Cerebellar cortex (tissue), 1 donor: ENCODE data around the gene RASGEF1C.
A peak's percentile ranks its signal among the peaks of the same experiment; 100 is the strongest.
"Not testable (repeated sequence)": the region's sequence is repeated elsewhere in the genome, so short reads cannot be mapped to it uniquely, and the experiment has no call there.

Experiments
- DNase-seq: peaks from one replicate; pipeline ENCODE4 v3.0.0-alpha.2; 2015; ENCODE audit warnings: low spot score

RASGEF1C gene

DNA sequence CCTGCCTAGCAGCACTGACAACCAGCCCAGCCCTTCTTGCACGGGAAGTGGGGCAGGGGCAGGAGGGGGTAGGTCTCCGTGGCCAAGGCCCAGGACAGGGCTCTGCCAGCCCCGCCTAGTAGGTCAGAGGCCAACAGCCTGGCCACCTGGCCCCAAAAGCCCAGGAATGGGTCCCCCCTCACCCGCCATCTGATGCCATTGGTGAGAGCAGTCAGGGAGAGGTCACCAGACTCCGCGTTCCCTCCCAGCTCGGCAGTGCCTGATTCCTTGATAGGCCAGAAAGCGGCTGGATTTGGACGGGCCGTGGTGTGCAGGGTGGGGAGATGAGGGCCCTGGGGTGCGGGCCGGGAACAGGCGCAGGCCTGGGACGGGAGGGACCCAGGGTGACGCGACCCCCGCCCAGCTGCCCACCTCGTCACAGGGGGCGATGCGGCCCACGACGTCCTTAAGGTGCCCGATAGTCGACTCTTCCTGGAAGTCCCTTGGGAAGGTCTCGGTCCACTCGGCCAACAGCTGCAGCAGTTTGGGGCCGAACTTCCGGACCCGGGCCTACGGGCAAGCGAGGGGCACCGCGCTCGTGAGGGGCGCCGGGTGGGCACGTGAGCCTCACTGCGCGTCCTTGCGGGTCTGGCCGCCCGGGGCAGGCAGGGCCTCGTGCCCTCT lies 72.9 kb downstream of the RASGEF1C start:
- DNase-seq = no peak

DNA sequence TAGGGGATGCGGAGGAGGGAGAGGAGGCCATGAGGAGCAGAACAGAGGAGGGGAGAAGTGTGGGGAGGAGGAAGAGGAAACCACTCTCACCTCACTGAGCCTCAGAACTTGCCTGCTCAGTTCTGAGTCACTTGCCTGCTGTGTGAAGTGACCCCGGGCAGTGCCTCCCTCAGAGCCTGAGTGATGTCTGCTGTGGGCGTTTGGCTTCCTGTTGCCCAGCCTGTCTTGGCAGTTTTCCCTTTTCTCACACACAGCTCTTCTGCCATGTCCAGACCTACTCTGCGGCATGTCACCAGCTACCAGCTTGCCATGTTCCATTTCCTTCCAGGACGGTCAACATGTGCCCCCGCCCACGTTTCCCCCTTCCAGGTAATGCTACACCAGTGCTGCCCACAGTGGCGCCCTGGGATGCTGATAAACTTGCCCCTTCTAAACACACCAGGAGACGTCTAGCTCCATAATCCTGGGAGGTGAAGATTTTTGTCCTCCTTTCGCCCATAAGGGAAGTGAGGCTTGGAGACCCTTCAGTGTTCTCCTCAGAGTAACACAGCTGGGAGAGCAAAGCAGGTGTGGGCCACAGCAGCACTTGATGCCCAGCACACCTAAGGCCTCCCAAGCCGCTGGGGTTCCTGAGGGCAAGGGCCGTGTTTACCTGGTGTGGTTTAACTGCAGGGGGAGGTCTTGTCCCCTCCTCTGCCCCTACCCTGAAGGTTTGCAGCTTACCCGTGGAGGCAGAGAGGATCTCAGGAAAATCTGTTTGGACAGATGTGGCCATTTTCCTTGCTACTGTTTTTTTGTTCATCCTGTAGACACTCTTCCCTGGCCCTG lies 73.7 kb downstream of the RASGEF1C start:
- peak; percentile 77 for DNase-seq

DNA sequence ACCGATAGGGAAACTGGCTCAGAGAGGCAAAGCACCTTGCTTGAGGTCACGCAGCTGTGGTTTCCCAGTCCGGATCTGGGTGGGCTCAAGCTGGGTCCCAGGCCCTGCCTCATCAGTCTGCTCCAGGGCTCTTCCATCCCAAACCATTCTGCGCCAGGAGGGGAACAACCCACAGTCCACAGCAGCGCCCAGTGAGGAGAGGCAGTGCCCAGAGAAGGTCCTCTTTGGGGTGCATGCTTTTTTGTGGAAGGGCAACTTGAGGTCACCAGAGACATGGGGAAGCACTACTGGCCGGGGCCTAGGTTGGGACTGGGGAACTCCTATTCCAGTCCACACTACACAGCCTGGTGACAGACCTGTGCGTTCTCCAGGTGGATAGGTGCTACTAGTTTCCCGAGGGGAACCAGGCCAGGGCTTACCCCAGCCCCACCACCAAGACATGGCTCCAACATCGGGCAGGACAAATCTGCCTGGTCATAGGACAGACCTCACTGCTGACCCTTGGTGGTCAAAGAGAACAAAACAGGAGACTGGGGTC lies 75.0 kb downstream of the RASGEF1C start:
- no peak for DNase-seq

DNA sequence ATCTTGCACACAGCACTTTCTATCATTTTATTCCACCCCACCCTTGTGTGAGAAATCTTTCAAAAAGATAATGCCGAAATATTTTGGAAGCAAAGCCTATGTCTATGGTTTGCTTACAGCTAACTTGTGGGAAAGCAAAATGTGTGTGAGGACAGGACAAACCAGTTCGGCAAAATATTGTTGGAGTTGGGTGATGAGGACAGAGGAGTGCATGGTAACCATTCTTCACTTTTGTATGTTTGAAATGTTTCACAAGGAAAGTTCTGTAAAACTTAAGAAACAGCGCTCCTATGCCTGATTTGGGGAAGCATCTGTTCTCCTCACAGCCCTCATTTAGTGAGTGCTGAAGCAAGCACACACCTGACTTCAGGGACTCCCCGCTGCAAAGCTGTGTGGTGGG lies 75.5 kb downstream of the RASGEF1C start:
- DNase-seq = no peak

DNA sequence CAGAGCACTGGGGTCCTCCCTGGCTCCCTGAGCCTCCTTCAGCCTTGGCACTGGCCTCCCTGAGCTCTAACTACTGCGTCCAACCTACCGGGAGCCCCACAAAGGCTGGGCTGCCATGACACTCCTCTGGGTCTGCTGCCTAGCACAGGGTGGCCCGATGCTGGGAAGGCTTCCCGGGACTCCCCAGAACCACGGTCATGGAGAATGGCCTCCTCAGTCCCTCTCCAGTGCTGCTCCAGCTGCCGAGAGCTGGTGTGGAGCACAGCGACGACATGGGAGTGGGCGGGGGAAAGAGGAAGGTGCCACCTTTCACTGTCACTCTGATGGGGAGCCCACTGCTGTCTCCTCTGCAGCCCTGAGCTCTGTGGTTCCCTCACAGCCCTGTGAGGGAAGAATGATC lies 76.0 kb downstream of the RASGEF1C start:
- no peak for DNase-seq

DNA sequence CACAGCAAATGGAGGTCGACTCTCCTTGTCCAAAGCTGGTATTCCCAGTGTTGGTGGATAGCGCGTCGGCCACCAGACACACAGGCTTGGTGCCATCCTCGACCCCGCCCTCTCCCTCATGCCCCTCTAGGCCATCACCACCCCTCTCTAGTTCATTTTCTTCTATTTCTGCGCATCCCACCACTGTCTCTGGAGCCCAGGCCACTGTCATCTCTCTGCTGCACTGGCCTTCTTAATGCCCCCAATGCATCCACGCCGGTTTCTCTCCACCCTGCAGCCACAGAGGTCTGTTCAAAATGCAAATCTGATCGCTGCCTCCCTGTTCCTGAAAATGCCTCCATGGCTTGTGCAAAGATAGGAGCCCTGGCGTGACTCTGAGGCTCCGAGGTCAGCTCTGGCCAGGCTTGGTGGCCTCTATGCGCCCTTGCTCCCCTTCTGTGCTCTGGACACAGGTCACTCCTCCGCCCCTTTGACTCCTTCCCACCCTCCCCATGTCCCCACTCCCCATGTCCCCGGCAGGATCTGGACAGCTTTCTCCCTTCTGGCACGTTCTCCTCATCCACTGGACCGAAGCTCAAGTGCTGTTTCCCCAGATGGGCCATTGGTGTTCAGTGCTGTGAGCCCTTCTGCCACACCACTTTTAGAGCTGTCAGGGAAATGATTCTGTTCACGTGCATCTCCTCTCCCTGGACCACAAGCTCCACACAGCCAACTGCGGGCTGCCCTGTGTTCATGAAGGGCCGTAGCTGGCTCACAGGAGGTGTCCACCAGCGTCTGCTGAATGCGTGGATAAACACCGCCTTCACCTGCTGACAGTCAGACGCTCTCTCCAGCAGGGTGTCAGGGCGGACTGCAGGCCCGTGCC lies 77.9 kb downstream of the RASGEF1C start:
- DNase-seq = peak; percentile 78

DNA sequence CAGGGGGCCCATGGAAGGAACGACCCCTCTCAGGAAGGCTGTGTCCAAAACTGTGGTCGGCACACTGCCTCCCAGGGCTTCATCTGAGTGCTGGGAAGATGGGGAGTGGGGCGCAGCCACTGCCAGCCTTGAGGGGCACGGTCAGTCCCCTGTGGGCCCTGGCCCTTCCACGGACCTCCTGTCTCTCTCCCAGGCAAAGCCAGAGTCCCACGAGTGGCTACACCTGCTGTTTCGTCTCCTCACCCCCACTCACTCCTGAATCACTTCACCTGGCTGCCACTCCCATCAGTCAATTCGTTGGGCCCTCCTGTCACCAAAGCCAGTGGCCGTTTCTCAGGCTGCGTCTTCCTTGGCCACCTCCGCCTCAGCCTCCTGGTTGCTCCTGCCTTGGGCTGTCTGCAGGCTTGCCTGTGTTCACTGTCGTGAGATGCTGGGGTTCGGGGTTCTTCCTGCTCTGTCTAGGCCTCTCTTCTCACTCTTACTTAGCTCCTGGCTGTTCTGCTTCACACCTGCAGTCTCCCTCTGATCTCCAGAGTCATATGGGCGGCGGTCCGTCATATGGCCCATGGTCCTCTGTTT lies 78.6 kb downstream of the RASGEF1C start:
- no peak for DNase-seq

DNA sequence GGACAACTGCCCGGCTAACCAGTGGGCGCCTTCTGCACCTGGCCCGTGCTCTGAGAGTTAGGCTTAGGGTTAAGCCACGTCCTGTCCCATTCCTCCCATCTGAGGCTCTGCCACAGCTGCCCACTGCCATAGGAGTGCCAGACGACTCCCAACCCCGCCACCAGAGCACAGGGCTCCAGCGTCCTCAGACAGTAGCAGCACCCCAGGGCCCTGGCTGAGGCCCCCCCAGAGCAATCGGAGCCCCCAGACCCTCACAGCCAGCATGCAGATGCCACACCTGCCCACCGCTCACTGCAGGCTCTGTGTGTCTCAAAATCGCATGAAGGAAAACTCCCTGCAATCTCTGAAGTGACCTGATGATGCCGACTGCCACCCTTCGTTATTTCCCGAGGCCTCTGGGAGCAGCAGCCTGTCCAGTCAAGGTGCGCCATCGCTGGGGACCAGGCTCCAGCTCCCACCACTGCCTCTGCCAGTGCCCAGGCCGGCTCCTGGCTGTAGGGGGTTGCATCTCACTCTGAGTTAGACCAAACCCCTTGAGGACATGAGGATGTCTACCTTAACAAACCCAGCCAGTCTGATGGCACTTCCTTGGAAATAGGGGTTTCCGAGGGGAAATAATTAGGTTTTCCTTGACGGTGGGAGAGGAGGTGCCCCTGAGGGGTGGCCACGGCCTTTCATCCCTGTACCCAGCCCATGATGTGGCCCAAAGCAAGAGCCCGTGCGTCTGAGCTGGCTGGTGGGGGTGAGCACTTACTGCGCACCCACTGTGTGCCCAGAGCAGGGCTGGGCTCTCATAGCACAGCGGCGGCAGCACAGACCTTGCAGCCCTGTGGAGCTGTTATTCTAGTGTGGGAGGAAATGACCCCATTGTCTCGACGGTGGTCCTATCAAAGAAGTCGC lies 79.5 kb downstream of the RASGEF1C start:
- DNase-seq = no peak

DNA sequence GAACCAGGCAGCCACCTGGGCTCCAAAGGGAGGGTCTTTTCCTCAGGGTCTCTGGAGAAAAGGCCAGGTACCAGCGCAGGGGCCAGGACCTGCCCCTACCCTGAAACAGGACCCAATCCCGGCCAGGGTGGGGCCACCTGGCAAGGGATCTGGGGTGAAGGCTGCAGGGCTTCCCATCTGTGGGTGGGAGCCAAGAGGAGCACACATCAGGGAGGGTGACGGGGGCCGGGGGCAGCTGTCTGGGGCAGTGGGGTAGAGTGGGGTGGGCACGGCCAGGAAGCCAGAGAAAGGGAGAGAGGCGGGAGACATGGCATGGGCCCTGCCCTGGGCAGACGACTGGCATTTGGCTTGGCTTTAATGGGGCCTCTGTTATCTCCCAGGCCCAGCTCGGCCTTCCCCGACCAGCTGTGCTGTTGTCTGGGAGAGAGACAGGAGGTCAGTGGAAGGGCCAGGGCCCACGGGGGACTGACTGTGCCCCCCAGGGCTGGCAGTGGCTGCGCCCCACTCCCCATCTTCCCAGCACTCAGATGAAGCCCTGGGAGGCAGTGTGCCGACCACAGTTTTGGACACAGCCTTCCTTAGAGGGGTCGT lies 80.2 kb downstream of the RASGEF1C start:
- no peak for DNase-seq

DNA sequence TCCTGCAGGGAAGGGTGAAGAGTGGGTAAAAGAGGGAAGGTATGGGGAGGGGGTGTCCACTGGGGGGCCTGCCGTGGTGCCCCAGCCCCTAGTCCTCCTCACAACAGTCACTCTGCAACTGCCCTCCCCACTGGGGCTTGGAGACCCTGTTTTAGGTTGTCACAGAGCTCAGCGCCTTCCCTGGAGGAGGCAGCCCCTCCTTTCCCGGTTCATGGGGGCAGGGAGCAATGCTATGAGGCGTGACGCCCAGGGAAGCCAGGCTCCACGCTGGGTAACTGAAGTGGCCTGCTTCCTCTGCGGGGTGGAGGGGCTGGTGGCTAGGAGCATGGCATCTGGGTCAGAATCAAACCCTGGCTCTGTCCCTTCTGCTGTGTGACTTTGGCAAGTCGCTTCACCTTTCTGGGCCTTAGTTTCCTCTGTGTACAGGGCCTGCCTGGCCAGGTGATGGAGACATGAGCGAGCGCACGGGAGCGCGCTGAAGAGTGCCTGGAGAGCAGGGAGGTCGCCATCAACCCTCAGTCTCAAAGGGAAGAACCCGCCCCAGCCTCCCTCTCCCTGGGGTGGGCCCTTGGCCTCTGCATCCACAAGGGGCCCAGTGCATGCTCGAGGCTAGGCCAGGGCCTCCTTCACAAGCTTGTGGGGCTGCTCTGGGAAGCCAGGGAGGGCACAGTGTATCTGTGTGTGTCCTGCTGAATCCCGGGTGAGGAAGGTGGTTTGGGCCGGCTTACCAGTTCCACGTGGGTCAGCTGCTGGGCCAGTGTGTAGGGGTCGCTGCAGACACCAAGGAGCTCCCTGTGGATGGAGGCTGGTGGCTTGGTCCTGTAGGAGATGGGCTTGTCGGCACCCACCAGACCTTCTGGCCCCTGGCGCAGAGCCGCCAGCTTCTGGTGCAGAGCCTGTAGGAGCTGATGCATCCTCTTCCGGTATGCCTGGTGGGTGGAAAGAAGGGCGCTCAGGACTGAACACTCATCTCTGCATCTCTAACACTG lies 81.0 kb downstream of the RASGEF1C start:
- DNase-seq = no peak

DNA sequence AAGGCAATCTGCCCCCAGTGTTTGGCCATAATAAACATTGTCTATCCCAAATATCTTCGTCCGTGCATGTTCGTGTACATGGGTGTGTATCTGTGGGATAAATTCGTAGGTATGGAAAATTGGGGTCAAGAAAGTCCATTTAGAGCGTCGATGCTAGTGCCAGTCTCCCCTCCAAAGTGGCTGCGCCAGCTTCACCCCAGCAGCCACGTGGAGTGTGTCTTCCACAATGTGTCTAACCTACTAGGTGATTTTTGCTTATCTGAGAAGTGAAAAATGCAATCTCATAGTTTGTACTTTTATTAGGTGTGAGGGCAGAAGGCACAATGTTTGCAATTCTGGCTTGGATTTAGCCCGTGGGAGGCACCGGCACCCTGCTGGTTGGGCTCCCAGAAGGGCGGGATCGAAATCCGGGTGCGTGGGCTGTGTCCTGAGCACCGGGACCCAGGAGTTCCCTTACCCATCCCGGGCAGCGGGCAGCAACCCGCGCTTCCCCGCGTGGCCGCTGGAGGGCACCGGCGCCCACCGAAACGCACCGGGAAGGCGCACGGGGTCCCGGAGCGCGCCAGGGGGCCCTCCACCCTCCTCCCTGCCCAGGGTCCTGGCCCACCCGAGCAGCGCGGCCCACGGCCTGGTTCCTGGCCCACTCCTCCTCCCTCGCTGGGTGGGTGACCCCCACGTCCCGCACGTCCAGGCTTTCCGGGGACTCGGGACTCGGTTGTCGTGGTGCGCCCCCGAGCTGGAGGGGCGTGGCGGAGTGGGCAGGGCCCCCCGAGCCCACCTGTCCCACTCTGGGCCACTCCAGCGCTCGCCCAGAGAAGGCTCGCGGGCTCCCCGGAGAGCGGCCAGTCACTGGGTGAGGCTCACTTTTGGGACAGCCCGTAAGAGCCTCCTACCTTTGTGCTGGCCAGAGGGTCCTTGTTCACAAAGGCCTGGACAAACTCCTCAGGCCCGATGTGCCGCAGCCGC lies 82.0 kb downstream of the RASGEF1C start:
- no peak for DNase-seq

DNA sequence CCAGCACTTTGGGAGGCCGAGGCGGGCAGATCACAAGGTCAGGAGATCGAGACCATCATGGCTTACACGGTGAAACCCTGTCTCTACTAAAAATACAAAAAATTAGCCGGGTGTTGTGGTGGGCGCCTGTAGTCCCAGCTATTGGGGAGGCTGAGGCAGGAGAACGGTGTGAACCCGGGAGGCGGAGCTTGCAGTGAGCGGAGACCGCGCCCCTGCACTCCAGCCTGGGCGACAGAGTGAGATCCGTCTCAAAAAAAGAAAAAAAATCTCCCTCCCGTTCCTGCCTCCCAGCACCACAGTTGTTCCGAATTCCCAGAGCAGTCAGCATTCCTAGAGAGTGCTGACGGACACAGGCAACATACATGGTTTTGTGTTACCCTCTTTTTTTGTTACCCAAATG lies 82.9 kb downstream of the RASGEF1C start:
- not testable (repeated sequence) for DNase-seq

DNA sequence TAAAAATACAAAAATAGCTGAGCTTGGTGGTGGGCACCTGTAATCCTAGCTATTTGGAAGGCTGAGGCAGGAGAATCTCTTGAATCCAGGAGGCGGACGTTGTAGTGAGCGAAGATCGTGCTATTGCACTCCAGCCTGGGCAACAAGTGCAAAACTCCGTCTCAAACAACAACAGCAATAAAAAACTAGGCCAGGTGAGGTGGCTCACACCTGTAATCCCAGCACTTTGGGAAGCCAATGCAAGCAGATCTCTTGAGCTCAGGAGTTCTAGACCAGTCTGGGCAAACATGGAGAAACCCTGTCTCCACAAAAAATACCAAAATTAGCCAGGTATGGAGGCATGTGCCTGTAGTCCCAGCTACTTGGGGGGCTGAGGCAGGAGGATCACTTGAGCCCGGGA lies 84.3 kb downstream of the RASGEF1C start:
- not testable (repeated sequence) for DNase-seq

DNA sequence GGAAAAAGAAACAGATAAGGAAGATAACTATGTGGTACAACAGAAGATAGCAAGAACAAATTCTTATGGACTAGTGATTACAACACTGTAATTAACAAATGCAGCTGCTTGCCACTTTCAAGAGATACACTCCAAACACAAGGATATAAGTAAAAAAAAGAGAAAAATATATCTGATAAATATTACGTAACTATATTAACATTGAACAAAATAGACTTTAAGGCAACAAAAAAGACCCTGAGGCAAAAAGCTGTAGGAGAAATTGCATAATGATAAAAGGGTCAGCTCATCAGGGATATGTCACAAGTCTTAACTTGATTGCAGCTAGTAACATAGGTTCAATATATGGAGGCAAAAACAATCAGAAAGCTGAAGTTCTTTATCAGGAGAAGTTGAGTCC lies 86.1 kb downstream of the RASGEF1C start:
- DNase-seq = no peak

DNA sequence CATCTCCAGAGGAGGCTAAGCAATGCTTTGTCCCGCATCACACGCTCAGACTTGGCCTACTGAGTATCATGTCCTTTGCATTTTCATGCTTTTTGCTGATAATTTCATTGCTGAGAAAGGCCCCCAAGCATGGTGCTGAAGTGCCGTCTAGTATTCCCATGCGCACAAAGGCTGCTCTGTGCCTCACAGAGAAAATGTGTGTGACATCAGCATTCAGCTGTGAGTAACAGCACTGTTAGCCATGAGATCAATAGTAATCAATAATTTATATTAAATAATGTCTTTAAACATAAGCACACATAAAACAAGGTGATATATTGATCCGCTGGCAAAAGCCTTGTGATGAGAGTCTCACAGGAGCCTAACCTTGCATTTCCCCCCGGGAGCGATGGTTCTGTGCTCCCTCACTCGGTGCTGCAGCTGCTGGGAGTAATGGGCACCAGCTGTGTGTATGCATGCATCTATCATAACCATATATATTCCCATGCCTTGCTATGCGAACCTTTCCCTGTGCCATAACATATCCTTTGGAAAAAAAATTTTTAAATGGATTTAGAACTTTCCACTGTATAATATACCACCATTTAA lies 87.1 kb downstream of the RASGEF1C start:
- no peak for DNase-seq

DNA sequence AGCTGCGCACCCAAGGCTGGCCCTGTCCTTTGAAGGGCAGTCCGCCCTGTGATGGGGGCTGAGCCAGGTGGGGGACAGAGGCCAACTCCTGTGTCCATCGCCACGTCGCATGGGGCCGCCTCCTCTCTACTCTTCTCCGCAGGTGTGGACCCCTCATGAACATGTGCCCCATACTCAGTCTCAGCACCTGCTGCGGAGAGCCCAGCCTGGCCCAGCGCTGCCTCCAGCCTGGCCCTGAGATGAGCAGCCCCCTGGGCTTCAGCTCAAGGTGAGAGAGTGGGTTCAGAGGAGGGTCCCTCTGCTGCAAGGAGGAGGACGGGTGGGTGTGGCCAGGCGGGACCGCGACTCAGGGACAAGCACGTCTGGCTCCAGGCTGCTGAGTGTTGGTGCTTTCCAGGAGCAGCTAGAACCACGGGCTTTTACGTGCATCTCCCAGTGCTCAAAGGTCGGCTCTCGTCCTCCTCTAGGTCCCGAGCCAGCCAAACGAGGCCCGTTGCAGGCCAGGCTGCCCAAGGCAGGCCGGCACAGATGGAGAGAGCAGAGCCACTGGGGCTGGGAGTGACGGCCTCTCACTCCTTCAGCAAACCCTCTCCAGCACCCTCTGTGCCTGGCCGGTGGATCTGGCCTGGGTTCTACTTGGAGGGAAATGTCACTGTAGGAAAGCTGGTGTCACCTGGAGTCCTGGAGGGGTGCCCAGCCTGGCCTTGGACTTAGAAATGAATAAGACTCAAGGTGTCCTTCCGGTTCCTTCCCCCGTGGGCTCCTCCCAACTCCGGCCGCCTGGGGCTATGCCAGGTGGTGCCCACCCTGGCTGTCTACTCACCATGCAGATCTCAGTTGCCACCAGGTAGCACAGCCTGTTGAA lies 88.5 kb downstream of the RASGEF1C start:
- DNase-seq = peak; percentile 90

DNA sequence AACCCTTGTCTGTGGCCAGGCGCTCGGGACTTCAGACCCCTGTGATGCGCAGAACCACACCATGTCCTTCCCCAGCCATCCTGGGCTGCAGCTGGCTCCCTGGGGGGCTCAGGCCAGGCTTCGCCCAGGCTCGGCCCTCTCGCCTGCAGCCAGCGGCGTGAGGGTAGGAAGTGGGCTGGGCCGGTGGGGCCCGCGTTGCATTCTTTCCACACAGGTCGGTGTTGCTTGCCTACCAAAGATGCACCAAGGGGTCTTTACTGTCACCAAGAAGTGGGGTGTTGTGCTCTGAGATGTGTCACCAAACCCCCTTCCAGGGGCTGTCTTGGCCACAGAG lies 89.1 kb downstream of the RASGEF1C start:
- DNase-seq = no peak
